ENCODE measurements around the gene LRRC8B.

LRRC8B gene

DNA sequence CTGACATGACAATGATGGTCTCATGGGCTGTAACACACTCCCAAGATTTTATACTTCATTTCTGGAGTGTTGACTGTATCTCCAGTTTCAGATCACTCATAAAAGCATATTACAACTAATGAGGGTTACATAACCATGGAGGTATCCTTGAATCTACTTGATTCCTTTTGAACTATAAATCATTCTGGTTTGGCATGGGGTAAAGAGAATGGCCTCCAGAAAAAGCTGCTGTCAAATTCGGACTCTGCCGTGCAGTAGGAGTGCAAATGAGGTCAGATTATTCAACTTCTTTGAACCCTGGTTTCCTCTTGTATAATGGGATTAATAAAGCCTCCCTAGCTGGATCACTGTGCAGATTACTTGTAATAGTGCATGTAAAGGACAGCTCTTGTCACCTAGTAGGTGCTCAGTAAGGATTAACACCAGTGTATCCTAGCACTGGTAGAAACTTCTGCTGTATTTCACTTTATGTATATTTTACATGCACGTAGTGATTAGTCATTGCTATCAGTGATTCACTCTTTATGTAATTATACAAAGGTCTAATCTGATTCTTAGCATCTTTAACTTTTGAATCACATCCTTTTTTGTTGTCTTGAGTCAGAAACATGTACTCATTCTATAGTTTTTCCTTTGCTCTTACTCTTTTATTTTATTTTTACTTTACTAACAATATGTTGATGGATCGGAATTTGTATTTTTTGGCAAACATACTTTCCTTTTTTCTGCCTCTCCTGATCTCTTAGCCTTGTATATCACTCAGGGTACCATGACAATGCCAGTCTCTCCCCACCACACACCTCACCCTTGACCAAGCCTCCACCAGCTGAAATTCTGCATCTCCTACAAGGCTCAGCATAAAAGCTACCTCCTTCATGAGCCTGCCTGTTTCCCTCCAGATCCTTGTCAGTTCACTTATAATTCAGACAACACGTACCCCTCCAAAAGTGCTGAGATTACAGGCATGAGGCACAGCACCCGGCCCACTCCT lies 111.5 kb downstream of the LRRC8B start:
- peak; percentile 19 for DNase-seq

DNA sequence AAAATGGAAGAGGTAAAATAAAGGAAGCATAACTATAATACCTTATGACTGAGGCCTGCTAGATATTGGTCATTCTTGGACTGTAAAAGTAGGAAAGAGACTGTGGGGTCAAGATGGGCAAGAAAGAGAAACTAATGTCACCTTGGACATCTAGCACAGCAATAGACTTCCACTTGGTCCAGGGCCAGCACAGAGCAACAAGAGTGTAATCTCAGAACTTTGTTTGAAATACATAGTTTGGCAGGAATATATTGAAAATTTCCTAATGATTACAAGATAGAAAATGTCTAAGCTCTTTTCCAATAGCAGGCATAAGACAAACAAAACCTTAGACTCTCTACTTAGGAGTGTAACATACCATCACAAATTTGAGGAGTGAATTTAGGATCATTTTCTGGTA lies 112.9 kb downstream of the LRRC8B start:
- no peak for DNase-seq

DNA sequence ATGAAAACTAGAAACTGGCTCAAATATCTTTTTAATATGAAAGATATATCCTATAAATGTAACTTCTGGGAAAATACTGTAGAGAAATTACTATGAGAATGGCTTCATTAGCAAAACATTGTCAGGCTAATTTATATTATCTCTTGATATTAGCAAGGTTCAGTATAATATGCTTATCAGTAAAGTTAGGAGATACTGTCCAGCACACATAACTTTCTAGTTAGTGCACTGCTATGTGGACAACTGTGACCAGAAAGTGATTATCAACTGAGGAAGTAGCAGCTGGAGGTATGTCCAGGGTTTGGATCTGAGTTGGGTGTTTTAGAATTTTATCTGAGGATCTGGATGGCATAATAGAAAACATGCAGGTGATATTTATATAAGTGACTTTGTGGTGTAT lies 115.8 kb downstream of the LRRC8B start:
- DNase-seq: no peak

- DNase-seq: no peak
Observed at GRCh38 chr1:89641781-89642180, 117.2 kb downstream of the LRRC8B start.

- DNase-seq: no peak
Observed at GRCh38 chr1:89643577-89643976, 118.9 kb downstream of the LRRC8B start.

GRCh38 chr1:89644119-89644814 lies 119.6 kb downstream of the LRRC8B start:
- DNase-seq: no peak

- DNase-seq: no peak
Observed at GRCh38 chr1:89646259-89646658, 121.6 kb downstream of the LRRC8B start.
